Left lobe of liver (tissue), 2 donors: ENCODE measurements around the gene EZH2. TPM values are rescaled to one million over a fixed set of nuclear protein-coding genes. Genes with fewer than 3 reads are reported as not detected.

Source experiments
- ATAC-seq: fragments of 200-7000 bp; cut with Tn5 transposase; one replicate; pipeline ENCODE4 v1.9.1; 2020; ENCODE audit warnings: mild to moderate bottlenecking, moderate library complexity
- DNase-seq: peaks from one replicate; pipeline ENCODE4 v3.0.0-alpha.2; 2020; ENCODE audit warnings: low spot score
- total RNA-seq: library from RNA; stranded (reverse); gene quantifications from one replicate; pipeline ENCODE4 v1.2.1, GENCODE V29; 2021
- donor health status: DM: no; HTN: no; CAD: no; lungs with moderate emphysema.
- donor health status: DM: no; HTN: yes; CAD: no.

The EZH2 gene
- total RNA-seq, 1 donor from 2014 or later: 2.5 TPM

DNA sequence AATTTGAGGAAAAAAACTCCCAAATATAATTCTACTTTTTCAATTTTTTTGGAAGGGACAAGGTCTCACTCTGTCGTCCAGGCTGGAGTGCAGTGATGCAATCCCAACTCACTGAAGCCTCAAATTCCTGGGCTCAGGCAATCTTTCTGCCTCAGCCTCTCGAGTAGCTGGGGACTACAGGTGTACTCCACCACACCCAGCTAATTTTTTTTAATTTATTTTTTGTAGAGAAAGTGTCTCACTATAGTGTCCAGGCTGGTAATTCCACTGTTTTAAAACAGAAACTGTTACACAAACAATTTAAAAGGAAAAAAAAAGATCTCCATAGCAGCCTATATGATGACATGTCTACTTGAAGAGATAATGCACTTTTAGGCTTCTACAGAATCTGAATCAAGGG is 25.6 kb downstream of the EZH2 start:
- DNase-seq (no peak), ATAC-seq (no peak)

DNA sequence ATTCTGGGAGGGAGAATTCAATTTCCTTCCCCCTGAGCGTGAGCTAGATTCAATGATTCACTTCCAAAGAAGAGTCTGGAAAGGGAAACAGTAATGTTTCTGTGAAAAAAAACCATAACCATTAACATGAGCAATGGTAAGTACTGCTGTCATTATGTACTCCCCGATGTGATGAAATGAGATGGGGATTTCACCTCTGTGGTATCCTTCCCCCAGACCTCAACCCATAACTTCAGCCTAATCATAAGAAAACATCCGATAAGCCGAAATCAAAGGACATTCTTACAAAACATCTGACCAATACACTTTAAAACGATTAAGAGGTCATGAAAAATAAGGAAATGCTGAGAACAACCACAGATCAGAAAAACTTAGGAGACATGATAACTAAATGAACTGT is 27.2 kb downstream of the EZH2 start:
- no peak for ATAC-seq
- no peak for DNase-seq

DNA sequence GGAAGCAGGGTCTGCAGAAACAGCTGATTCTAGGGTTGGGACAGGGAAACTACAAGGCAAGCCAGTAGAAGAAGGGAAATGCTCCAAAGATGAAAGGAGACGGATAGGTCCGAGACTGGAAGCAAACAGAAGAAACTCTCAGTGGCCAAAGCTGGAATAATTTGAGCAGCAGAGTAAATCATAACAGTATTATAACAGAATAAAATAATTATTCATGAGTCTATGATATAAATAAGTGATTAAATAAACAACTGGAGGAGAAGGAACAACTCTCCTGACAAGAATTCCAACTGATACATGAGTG is 27.6 kb downstream of the EZH2 start:
- DNase-seq (no peak), ATAC-seq (no peak)

DNA sequence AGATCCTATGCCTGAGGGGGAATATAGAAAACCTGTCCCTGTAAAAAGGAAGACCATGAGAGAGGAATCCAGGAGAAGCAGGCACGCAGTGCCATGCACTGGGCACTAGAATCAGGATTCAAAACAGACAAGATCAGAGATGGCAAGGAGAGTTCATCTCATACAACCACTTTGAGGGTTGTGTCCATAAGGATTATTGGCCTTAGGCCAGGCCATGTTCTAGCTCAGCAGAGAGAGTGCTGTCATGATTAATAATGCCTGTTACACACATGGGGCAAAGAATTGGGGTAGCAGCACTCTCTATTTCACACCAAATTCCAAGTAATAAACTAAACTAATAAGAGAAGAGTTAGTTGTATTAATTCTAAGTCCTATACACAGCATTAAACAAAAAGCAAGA is 29.1 kb downstream of the EZH2 start:
- no peak for ATAC-seq
- no peak for DNase-seq

DNA sequence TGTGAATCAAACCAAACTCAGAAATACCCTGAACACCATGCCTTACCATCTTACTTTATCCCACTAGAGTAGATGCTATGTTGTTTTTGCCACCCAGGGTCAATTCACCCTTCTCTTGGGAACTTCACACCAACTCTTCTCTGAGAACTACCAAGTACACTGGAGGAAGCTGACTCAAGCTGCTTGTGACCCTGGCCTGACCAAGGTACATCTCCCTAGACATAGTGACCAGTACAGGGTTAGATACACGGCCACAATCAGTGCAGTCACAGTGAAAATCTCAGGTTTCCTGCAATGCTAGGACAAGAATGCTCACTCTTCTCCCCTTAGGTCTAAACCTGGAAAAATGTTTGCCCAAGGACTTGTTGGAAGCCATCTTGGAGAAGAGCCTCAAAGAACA is 31.8 kb downstream of the EZH2 start:
- ATAC-seq: no peak
- no peak for DNase-seq

DNA sequence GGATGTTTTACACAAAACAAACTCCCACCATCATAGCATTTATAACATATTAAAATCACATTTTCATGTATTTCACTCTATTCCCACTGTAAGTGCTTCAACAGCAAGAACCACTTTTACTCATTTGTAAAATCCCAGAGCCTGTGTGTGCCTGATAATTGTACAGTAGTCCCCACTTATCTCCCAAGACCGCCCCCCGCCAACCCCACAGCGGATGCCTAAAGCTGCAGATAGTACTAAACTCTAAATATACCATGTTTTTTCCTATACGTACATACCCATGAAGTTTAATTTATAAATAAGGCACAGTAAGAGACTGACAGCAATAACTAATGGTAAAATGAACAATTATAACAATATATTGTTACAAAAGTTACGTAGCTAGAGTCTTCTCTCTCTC is 33.5 kb downstream of the EZH2 start:
- ATAC-seq (no peak), DNase-seq (no peak)

DNA sequence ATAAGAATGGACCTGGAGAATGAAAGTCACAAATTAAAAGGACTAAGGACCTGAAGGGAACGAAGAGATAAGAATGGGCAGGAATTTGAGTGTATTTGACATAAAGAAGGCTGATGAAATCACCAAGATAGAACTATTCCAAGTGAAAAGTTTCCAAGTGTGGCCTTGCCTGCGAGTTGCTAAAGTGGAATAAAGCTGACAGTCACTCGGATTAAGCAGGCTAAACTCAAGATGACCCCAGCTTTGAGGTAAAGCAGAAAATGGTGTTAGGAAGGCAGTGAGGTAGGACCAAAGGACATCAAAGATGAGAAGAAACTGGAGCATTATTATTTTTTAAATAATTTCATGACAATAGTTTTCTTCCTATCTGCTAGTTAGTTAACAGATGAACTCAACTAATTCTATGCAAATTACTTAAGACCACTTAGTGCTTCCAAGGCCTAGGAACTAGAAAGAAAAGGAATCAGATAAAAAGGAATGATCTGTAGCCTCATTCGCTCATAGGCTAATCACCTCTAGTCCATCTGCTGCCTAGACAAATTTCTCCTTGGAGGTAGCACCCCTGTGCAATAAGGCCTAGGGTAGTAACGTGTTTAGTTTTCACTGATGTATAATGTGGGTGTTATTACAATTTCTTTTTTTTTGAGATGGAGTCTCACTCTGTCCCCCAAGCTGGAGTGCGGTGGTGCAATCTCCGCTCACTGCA is 34.5 kb downstream of the EZH2 start:
- DNase-seq: no peak

DNA sequence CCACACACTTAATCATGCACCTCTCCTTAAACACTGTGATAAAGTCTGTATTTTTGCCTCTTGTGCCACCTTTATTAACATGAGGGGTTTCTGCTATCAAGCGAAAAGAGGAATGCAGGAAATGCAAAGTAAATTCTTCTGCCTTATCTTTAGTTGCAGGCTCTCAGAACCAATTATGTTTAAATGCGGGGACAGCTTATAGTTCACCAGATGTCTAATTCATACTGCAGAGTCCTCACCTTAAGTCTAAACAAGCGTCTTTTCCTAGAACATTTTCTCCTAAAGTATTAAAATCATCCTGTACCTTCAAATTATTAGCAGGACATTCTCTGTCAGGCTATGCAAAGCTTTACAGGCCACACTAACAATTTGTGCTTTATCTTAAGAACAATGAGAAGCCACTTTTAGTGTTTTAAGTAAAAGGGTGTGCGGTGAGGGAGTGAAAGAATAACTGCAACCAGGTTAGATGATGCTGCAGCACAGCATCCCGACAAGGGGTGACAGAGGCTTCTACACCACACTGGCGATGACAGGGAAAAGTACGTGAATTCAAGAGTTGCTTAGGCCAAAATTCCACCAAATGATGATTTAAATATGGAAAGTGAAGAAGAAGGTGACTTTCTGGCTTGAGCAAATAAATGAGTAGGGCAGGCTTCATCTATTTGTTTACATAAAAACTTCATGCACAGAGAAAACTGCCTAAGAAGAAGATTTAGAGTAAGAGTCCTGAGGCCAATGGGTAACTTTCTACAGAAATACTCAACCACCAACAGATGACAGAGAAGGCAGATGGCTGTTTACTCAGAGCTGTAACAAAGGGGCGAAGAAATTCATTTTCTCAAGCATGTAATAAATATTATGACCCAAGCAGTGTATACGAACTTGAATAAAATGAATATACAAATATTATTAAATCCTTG is 36.0 kb downstream of the EZH2 start:
- DNase-seq (no peak), ATAC-seq (no peak)

More for the DNA sequence above, 34.5 kb downstream of the EZH2 start:
- ATAC-seq: no peak

DNA sequence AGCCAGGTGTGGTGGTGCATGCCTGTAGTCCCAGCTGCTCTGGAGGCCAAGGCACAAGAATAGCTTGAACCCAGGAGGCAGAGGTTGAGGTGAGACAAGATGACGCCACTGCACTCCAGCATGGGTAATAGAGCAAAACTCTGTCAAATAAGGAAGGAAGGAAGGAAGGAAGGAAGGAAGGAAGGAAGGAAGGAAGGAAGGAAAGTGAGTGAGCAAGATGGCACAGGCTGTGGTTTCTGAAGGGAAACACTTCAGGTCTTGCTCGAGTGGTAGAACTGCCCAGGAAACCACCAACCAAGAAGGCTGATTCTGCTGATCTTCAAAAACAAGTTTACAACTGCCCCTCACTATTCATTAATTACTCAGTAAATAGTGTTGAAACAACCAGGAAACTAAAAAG is 45.2 kb downstream of the EZH2 start:
- DNase-seq (no peak), ATAC-seq (no peak)

DNA sequence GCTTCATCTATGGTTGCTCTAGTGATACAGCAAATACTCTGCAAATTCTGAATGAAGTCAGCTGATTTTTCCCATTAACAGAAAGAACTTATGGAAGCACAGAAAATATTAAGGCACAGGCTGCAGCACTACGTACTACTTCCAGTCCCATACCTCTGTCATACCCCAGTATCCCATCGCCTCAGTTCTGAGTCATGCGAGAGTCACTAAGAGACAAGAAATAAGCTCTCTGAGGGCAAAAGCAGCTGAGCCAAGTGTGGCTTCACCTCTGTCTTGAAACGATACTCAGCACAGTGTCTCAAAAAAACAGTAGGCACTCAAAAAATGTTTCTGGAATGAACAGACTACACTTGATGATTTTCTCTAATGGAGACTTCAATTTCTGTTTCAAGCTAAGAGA is 48.2 kb downstream of the EZH2 start:
- no peak for ATAC-seq
- no peak for DNase-seq

DNA sequence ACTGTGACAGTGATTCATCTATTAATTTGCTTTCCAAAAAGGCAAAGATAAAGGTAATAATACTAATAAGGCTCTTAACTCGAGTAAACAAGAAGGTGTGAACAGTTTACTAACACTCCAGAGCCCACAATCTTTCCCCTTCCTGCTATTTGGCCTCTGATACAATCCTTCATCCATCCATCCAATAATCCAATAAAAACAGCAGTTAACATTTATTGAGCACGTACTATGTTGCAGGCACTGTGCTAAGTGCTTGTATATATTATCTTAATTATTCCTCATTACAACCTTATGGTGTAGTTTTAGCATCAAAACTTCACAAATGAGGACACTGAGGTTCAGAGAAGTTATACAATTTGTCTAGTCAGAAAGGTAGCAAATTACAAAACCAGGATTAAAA is 49.5 kb downstream of the EZH2 start:
- ATAC-seq: no peak

DNA sequence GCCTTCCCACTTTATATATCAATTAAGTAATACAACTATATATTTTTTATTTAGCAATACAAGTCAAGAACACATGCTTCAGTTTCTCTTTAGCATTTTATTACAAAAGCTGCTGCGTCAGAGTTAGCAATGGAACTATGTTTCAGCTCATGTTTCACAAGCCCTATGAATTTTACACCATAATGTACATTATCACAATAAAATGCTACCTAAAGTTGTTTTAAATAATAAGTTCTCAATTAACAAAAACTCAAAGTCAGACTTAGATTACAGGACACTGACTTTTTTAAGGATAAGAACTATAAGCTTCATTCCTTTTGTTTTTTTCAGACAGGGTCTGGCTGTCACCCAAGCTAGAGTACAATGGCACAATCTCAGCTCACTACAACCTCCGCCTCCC is 52.3 kb downstream of the EZH2 start:
- ATAC-seq: no peak
- no peak for DNase-seq

More for the DNA sequence above, 49.5 kb downstream of the EZH2 start:
- no peak for DNase-seq

DNA sequence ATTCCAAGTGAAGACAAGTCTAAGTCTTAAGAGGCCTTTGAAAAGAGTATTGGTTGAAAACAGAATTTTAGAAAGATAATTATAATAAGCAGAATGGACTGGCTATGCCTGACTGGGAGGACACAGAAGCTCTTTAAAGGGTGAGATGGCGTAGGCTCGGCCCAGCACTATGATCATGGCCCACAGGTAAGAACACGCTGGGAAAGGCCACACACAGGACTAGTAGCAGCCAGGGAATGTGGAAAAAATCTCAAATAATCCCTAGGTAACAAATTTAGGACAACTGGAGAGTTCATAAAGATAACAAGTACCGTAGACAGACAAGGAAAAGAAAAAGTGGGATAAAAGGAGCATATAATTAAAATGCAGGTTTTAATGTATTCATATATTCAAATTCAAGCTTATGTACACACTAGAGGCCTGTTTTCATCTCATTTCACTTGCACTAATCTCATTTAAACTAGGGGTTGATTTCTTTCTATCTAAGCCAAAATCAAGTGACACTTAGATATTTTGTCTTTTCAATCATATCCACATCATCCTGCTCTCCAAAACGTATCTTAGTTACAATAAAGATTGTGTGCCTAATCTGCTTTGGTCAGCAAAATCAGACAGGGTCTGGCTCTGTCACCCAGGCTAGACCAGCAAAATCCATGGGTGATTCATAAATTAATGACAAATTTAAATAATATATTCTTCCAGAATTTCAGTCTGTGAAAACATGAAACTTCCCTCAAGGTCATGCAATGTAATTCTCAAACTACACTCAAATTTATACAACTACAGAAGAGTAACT is 53.0 kb downstream of the EZH2 start:
- no peak for ATAC-seq
- DNase-seq: no peak

DNA sequence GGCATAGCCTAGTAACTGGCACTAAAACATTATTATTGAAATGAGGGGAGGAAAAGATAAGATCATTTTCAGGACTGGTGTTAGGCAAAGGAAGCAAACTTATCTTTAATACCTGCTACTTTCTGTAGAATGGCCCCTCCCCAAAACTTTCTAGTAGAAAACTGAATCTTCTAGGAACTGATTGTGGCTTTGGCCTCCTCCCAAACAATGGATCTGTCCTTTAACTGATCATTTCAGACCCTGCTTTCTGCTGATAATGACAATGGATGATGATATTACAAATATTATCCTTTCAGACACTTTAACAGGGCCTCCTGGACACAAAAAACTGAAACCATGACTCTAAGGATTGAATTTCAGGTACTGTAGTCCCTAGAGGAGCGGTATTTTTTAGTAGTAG is 55.1 kb downstream of the EZH2 start:
- DNase-seq: no peak
- no peak for ATAC-seq

DNA sequence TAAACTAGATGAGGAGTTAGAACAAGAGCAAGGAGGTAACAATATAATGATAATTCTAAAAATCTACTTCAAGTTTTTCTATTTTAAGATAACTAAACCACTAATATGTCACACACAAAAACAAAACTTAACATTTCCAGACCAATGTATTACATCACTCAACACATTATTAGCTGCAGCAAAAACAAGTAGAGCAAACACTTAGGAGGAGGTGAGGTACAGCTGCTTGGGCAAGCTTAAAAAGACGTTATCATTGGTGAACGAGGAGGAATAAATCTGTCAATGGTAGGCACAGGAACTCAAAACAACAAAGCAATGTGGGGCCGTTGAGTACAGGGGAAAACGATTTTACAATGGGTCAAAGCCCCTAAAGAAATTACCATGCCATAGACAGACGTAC is 58.8 kb downstream of the EZH2 start:
- DNase-seq (no peak), ATAC-seq (no peak)

DNA sequence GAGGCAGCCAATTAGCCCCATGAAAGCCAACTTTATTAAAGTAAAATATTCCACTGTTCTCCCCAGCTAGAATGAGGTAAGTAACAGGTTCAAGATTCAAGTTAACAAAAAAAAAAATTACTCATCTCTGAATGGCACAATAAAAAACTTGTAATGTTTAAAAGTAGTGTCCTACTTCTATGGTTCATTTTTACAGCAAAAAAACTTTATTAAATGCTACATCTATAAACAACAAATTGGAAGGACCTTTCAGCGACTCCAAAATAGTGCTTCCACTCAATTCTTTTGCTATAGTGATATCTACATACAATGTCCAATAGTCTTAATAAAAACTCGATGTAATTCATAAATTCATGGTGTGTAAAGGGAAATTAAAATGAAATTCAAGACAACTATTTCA is 59.2 kb downstream of the EZH2 start:
- no peak for DNase-seq
- ATAC-seq: no peak

DNA sequence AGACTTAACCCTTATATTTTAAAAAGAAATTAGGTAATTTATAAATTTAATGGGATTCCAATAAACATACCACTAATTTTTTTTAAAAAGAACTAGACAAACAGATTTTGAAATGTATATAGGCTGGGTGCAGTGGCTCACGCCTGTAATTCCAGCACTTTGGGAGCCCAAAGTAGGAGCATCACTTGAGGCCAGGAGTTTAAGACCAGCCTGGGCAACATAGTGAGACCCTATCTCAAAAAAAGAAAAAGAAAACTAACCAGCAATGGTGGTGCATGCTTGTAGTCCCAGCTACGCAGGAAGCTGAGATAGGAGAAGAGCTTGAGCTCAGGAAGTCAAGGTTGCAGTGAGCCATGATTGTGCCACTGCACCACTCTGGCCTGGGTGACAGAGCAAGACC is 62.7 kb downstream of the EZH2 start:
- DNase-seq (no peak), ATAC-seq (no peak)

DNA sequence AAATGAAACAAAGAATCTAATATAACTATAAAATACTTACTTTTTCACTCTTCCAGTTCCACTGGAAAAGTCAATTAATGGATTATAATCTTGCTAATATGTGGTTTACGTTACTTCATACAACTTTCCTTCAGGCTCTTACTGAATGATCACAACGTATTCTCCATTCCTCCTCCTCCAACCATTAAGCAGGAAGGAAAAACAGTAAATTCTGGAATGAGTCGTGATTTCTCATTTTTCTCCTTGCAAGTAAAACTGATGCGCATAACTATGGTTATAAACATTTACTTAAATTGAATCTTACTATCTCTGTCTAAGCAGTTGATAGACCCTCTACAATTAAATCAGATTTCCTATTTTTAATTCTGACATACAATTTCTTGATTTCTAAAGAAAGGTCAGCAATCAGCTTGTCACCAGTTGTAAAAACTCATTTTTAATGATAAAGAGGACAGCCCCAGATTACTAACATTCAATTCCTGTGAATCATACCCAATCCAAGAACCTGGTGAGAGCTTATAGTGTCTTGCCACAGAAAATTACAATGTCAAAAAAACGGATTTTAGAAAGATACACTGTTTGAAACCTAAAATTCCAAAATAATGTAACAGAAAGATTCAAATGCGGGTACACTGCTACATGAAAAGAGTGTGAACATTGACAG is 64.3 kb downstream of the EZH2 start:
- DNase-seq: no peak
- ATAC-seq: no peak

DNA sequence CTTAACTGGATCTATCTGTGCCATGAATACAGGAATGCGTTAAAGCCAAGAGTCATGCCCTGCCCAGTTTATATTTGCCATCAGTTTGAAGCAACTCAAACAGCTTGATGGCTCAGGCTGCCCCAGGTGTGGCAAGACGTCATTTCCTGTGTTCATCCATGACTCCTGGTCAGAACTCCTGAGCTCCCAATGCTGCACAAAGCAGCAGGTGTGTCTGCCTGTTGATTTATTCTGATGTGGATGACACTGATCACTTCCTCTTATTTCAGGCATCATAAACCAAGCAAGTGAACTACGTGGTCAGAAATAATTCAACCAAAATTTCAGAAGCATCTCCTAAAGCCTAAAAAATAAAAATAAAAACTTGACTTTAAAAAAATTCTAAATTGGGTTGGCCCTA is 68.5 kb downstream of the EZH2 start:
- ATAC-seq (no peak), DNase-seq (no peak)

DNA sequence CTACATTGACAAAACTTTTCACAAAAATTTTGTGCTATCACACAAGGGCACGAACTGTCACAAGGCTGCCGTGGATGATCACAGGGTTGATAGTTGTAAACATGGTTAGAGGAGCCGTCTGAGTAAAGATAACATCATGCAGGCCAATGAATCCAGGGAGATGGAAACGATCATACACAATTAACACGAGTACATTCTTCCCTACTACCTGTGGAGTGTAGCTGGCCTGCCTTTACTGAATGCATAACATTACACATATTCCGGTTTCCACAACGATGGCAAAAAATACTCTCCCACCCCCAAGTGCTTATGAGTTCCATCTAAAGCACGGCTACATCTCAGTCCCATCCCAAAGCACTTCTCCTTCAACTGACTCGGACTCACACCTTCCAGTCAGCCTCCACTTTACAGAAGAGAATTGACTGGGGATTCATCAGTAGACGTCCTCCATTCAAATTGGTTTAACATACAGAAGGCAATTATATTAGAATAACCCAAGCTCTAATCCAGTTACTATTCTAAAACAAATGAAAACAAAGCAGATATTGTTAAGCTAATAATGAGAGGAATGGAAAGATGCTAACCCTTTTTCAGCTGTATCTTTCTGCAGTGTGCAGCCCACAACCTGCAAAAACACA is 69.0 kb downstream of the EZH2 start:
- DNase-seq (no peak), ATAC-seq (no peak)

DNA sequence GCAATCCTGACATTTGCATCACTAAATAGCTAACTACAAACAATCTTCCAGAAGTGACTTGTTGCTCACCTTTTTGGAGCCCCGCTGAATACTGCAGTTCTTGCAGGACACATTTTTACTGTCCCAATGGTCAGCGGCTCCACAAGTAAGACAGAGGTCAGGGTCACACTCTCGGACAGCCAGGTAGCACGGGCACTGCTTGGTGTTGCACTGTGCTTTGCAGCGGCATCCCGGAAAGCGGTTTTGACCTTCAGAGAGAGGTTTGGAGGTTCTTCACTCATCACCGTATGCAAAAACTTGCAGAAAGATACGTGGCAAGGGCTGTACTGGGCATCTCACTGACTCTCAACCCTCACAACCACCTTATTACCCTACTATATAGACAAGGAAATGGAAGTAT is 70.2 kb downstream of the EZH2 start:
- no peak for DNase-seq
- no peak for ATAC-seq
